HepG2 (cell line): ENCODE measurements around the gene SLC36A1. TPM values are rescaled to one million over a fixed set of nuclear protein-coding genes. Genes with fewer than 3 reads are reported as not detected.

ENCODE experiments used
- HNF4A ChIP-seq: sonication (generic); formaldehyde crosslinking; IDR thresholded peaks from 2 replicates; pipeline ENCODE4 v1.4.0; 2020; ENCODE audit warnings: missing genetic modification reagents
- NFRKB ChIP-seq: fragments of 450-650 bp; IDR thresholded peaks from 2 replicates; pipeline ENCODE4 v1.6.1; 2017
- SRSF9 ChIP-seq: fragments of 200-400 bp; formaldehyde crosslinking; IDR thresholded peaks from 2 replicates; pipeline ENCODE4 v1.6.1; 2018; ENCODE audit warnings: borderline replicate concordance, mild to moderate bottlenecking, low read depth, low read length; ENCODE audit not compliant: insufficient read depth, poor library complexity, severe bottlenecking
- ZFY ChIP-seq: sonication (generic); formaldehyde crosslinking; IDR thresholded peaks from 2 replicates; pipeline ENCODE4 v1.4.0; 2020; ENCODE audit warnings: missing genetic modification reagents
- ZNF121 ChIP-seq: sonication (generic); formaldehyde crosslinking; IDR thresholded peaks from 2 replicates; pipeline ENCODE4 v1.5.0; 2020; ENCODE audit warnings: mild to moderate bottlenecking, missing genetic modification reagents
- ZNF207 ChIP-seq: fragments of 450-650 bp; IDR thresholded peaks from 2 replicates; pipeline ENCODE4 v1.6.1; 2016; ENCODE audit warnings: antibody characterized with exemption, borderline replicate concordance
- ZNF235 ChIP-seq: sonication (generic); formaldehyde crosslinking; IDR thresholded peaks from 2 replicates; pipeline ENCODE4 v1.8.1; 2023; ENCODE audit warnings: mild to moderate bottlenecking, missing genetic modification reagents, borderline replicate concordance
- ZNF263 ChIP-seq: sonication (generic); formaldehyde crosslinking; IDR thresholded peaks from 2 replicates; pipeline ENCODE4 v1.4.0; 2020; ENCODE audit warnings: missing genetic modification reagents
- polyA plus RNA-seq, 8 experiments: library from polyadenylated mRNA; depleted of rRNA in 3 of 8; stranded (reverse) in 7 of 8; unstranded in 1 of 8; fragments of >200 nt; fragmentation: Illumina TruSeq in 4 of 8; extraction: Trizol in 4 of 8; gene quantifications; 2 replicates each; pipeline versions ENCODE4 v1.2.1 to v1.2.3, GENCODE V29; 2011 to 2016; ENCODE audit warnings: low read depth in 4 of 8, missing spikeins in 1 of 8, mixed read lengths in 1 of 8; ENCODE audit not compliant: insufficient read depth in 1 of 8
- total RNA-seq, 5 experiments: library from RNA; depleted of rRNA; stranded (reverse); fragments of >200 nt; fragmentation: Illumina TruSeq; extraction: Trizol; gene quantifications; 2 replicates each; pipeline ENCODE4 v1.2.3, GENCODE V29; 2016; ENCODE audit warnings: low read depth in 1 of 5
- TF ChIP-seq, protein P1 (sequence below): sonication (generic); formaldehyde crosslinking; conservative IDR thresholded peaks from 2 replicates; pipeline ENCODE4 v1.4.0; 2020; ENCODE audit warnings: missing genetic modification reagents
- TF ChIP-seq, protein P2 (sequence below): sonication (generic); formaldehyde crosslinking; conservative IDR thresholded peaks from 2 replicates; pipeline ENCODE4 v1.8.0; 2022; ENCODE audit warnings: mild to moderate bottlenecking, moderate library complexity, missing genetic modification reagents
- TF ChIP-seq, protein P3 (sequence below): sonication (generic); formaldehyde crosslinking; IDR thresholded peaks from 2 replicates; pipeline ENCODE4 v1.9.0; 2021; ENCODE audit warnings: mild to moderate bottlenecking, missing genetic modification reagents
- TF ChIP-seq, protein P4 (sequence below): sonication (generic); IDR thresholded peaks from 2 replicates; pipeline ENCODE4 v1.6.1; 2016; ENCODE audit warnings: low read depth, borderline replicate concordance
- TF ChIP-seq, protein P5 (sequence below): sonication (generic); formaldehyde crosslinking; IDR thresholded peaks from 2 replicates; pipeline ENCODE4 v1.5.0; 2020; ENCODE audit warnings: missing genetic modification reagents
- TF ChIP-seq, protein P6 (sequence below): IDR thresholded peaks from 2 replicates; pipeline ENCODE4 v1.6.1; 2016; ENCODE audit warnings: low read depth

SLC36A1 gene
- total and polyA plus RNA-seq, 2 of the 13 experiments (the other 11 are each of a cell fraction or from before 2014, with no cell fraction given) = 8.0 to 8.9 TPM

DNA sequence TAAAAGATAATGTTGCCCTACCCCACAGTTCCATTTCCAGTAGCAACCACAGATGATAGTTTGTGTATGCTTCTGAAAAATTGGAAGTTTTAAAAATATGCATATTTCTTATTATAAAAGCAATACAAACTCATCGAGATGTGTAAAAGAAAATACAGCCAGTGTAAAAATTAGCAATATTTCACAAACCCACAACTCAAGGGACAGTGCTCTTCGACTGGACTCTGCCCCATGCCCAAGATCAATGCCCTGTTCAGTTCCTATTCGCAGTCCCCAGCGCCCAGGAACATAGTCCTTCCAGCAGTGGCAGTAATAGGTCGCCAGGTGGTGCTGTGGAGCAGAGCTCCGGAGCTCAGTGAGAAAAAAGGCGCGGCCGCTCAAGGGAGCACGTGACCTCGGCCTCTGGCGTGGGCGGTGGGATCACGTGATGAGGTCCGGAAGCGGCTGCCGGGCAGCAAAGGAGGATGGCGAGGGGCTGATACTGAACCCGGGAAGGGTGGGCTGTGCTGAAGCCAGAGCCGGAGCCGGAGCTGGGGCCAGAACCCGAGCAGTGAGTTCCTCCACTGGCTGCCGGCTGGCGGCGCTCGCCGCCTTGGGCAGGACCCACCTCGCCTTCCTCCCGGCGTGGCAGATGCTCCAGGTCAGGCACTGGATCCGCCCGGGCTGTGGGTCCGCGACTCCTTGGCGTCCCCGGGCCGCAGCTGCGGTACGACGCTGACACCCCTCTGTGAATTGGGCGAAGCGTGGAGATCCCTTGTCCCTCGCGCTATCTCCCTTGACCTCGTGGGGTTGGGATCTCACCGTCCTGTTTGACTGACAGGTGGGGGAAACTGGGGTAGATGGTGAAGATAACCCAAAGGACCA lies at the start of gene SLC36A1 (continued):
- TF ChIP-seq, protein P1, sequence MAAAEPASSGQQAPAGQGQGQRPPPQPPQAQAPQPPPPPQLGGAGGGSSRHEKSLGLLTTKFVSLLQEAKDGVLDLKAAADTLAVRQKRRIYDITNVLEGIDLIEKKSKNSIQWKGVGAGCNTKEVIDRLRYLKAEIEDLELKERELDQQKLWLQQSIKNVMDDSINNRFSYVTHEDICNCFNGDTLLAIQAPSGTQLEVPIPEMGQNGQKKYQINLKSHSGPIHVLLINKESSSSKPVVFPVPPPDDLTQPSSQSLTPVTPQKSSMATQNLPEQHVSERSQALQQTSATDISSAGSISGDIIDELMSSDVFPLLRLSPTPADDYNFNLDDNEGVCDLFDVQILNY (CRISPR knock-in tag) = peak; percentile 41; the same call in 1 of the 2 replicates
- peak; percentile 90 for TF ChIP-seq HNF4A (CRISPR knock-in tag)
- no peak for TF ChIP-seq ZNF121 (CRISPR knock-in tag)
- TF ChIP-seq, protein P2, sequence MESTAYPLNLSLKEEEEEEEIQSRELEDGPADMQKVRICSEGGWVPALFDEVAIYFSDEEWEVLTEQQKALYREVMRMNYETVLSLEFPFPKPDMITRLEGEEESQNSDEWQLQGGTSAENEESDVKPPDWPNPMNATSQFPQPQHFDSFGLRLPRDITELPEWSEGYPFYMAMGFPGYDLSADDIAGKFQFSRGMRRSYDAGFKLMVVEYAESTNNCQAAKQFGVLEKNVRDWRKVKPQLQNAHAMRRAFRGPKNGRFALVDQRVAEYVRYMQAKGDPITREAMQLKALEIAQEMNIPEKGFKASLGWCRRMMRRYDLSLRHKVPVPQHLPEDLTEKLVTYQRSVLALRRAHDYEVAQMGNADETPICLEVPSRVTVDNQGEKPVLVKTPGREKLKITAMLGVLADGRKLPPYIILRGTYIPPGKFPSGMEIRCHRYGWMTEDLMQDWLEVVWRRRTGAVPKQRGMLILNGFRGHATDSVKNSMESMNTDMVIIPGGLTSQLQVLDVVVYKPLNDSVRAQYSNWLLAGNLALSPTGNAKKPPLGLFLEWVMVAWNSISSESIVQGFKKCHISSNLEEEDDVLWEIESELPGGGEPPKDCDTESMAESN (CRISPR knock-in tag) = peak; percentile 73
- TF ChIP-seq, protein P3, sequence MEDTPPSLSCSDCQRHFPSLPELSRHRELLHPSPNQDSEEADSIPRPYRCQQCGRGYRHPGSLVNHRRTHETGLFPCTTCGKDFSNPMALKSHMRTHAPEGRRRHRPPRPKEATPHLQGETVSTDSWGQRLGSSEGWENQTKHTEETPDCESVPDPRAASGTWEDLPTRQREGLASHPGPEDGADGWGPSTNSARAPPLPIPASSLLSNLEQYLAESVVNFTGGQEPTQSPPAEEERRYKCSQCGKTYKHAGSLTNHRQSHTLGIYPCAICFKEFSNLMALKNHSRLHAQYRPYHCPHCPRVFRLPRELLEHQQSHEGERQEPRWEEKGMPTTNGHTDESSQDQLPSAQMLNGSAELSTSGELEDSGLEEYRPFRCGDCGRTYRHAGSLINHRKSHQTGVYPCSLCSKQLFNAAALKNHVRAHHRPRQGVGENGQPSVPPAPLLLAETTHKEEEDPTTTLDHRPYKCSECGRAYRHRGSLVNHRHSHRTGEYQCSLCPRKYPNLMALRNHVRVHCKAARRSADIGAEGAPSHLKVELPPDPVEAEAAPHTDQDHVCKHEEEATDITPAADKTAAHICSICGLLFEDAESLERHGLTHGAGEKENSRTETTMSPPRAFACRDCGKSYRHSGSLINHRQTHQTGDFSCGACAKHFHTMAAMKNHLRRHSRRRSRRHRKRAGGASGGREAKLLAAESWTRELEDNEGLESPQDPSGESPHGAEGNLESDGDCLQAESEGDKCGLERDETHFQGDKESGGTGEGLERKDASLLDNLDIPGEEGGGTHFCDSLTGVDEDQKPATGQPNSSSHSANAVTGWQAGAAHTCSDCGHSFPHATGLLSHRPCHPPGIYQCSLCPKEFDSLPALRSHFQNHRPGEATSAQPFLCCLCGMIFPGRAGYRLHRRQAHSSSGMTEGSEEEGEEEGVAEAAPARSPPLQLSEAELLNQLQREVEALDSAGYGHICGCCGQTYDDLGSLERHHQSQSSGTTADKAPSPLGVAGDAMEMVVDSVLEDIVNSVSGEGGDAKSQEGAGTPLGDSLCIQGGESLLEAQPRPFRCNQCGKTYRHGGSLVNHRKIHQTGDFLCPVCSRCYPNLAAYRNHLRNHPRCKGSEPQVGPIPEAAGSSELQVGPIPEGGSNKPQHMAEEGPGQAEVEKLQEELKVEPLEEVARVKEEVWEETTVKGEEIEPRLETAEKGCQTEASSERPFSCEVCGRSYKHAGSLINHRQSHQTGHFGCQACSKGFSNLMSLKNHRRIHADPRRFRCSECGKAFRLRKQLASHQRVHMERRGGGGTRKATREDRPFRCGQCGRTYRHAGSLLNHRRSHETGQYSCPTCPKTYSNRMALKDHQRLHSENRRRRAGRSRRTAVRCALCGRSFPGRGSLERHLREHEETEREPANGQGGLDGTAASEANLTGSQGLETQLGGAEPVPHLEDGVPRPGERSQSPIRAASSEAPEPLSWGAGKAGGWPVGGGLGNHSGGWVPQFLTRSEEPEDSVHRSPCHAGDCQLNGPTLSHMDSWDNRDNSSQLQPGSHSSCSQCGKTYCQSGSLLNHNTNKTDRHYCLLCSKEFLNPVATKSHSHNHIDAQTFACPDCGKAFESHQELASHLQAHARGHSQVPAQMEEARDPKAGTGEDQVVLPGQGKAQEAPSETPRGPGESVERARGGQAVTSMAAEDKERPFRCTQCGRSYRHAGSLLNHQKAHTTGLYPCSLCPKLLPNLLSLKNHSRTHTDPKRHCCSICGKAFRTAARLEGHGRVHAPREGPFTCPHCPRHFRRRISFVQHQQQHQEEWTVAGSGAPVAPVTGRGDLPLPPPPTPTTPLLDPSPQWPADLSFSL = no peak
- peak; percentile 57; the same call in 1 of the 2 replicates for TF ChIP-seq ZFY
- 0 out of 2 replicates have a peak, but pooled peaks have one; percentile 42 for TF ChIP-seq ZNF207
- TF ChIP-seq, protein P4, sequence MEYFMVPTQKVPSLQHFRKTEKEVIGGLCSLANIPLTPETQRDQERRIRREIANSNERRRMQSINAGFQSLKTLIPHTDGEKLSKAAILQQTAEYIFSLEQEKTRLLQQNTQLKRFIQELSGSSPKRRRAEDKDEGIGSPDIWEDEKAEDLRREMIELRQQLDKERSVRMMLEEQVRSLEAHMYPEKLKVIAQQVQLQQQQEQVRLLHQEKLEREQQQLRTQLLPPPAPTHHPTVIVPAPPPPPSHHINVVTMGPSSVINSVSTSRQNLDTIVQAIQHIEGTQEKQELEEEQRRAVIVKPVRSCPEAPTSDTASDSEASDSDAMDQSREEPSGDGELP = peak; percentile 10; the same call in 1 of the 2 replicates
- no peak for TF ChIP-seq SRSF9
- no peak for TF ChIP-seq ZNF235 (CRISPR knock-in tag)
- TF ChIP-seq, protein P5, sequence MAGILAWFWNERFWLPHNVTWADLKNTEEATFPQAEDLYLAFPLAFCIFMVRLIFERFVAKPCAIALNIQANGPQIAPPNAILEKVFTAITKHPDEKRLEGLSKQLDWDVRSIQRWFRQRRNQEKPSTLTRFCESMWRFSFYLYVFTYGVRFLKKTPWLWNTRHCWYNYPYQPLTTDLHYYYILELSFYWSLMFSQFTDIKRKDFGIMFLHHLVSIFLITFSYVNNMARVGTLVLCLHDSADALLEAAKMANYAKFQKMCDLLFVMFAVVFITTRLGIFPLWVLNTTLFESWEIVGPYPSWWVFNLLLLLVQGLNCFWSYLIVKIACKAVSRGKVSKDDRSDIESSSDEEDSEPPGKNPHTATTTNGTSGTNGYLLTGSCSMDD (CRISPR knock-in tag) = no peak
- no peak for TF ChIP-seq NFRKB
- TF ChIP-seq ZNF263 = peak; percentile 26; the same call in 1 of the 2 replicates
- TF ChIP-seq, protein P6, sequence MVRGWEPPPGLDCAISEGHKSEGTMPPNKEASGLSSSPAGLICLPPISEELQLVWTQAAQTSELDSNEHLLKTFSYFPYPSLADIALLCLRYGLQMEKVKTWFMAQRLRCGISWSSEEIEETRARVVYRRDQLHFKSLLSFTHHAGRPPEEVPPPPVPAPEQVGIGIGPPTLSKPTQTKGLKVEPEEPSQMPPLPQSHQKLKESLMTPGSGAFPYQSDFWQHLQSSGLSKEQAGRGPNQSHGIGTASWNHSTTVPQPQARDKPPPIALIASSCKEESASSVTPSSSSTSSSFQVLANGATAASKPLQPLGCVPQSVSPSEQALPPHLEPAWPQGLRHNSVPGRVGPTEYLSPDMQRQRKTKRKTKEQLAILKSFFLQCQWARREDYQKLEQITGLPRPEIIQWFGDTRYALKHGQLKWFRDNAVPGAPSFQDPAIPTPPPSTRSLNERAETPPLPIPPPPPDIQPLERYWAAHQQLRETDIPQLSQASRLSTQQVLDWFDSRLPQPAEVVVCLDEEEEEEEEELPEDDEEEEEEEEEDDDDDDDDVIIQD = peak; percentile 53; the same call in 1 of the 2 replicates
